ENCODE data around the gene LHFPL3. TPM values are rescaled to one million over a fixed set of nuclear protein-coding genes. Genes with fewer than 3 reads are reported as not detected.
A peak's percentile ranks its signal among the peaks of the same experiment; 100 is the strongest.

LHFPL3 gene
- total and polyA plus RNA-seq, 5 donors from 2014 or later: not detected

DNA sequence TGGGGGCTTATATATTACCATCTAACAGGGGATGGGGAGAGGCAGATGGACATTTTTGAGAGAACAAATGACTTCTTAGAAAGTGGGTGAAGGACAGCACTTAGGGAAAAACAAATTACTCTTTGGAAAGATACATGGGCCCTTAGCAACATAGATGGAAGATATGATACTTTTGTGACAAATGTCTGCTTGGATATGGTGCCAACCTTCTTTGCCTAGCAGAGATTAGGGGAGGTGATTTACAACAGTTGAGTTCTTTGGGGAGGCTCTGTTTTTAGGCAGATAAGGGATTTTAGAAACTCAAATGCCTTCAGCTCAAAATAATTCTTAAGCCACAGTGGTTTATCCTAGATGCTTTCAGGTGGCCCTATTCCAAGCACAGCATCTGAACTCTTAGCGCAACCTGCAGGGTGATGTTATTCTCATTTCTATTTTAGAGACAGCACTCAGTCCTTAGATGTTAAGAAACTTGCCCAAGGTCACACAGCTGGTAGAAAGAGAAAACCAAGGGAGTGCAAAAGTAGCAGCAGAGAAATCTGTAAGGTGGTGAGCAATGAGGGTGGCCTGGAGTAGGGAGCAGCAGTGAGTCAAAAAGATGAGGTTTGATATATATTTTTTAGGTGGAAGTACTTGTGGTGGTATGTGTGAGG lies 610.5 kb downstream of the LHFPL3 start:
- no peak for ATAC-seq (ENCODE audit: low read depth in 2 of 2)
- no peaks in the 10 kb centered on the region for H3K27me3 Mint-ChIP-seq
- Histone ChIP-seq H3K27me3 (ENCODE audit: control insufficient read depth, insufficient read depth, low read length) (no peaks in the 10 kb centered on the region), H3K4me3 (ENCODE audit: low read depth, low read length) (no peak overlapping the region), H3K9me3 (ENCODE audit: control insufficient read depth in 2 of 2, low read length in 2 of 2) (no peaks in the 10 kb centered on the region), H3K27ac (ENCODE audit: insufficient read depth, low read length, poor library complexity, severe bottlenecking) (no peak overlapping the region), H3K4me1 (ENCODE audit: control insufficient read depth, insufficient read depth, low read length, poor library complexity, severe bottlenecking) (peaks cover 24% of the 10 kb centered on the region), H3K36me3 (ENCODE audit: control insufficient read depth, insufficient read depth, low read length) (no peaks in the 10 kb centered on the region)
- H3K4me3 Mint-ChIP-seq: peak overlapping the region in 3 of 4 donors; percentile 10 to 54 (median 48)
- H3K4me1 Mint-ChIP-seq: peaks cover 6 to 35% (median 24%) of the 10 kb centered on the region in 4 donors
- peaks cover 0 to 3% (median 0%) of the 10 kb centered on the region in 7 donors for H3K9me3 Mint-ChIP-seq
- peak overlapping the region; percentile 1 to 60 (median 22) for H3K27ac Mint-ChIP-seq
- DNase-seq: no peak
- H3K36me3 Mint-ChIP-seq: no peaks in the 10 kb centered on the region

DNA sequence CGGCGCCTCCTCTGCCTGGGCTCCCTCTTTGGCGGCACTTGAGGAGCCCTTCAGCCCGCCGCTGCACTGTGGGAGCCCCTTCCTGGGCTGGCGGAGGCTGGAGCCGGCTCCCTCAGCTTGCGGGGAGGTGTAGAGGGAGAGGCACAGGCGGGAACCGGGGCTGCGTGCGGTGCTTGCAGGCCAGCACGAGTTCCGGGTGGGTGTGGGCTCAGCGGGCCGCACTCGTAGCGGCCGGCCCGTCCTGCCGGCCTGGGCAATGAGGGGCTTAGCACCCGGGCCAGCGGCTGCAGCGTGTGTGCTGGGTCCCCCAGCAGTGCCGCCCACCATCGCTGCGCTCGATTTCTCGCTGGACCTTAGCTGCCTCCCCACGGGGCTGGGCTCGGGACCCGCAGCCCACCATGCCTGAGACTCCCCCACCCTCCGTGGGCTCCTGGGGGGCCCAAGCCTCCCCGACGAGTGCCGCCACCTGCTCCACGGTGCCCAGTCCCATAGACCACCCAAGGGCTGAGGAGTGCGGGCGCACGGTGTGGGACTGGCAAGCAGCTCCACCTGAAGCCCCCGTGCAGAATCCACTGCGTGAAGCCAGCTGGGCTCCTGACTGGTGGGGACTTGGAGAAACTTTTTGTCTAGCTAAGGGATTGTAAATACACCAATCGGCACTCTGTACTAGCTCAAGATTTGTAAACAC lies 611.8 kb downstream of the LHFPL3 start:
- DNase-seq (no peak), ATAC-seq (ENCODE audit: low read depth in 2 of 2) (no peak)
- H3K27ac ChIP-seq (ENCODE audit: insufficient read depth, low read length, poor library complexity, severe bottlenecking): peak overlapping the region; percentile 99
- H3K36me3 ChIP-seq (ENCODE audit: control insufficient read depth, insufficient read depth, low read length): no peaks in the 10 kb centered on the region
- H3K27ac Mint-ChIP-seq: peak overlapping the region; percentile 95 to 100 (median 100)
- H3K4me3 Mint-ChIP-seq: peak overlapping the region in 3 of 4 donors; percentile 95 to 98 (median 97)
- no peaks in the 10 kb centered on the region for H3K27me3 ChIP-seq (ENCODE audit: control insufficient read depth, insufficient read depth, low read length)
- H3K4me3 ChIP-seq (ENCODE audit: low read depth, low read length): peak overlapping the region; percentile 85
- H3K27me3 Mint-ChIP-seq: peaks cover 7% of the 10 kb centered on the region
- H3K4me1 ChIP-seq (ENCODE audit: control insufficient read depth, insufficient read depth, low read length, poor library complexity, severe bottlenecking): peaks cover 37% of the 10 kb centered on the region
- H3K9me3 Mint-ChIP-seq: peaks cover 0 to 3% (median 0%) of the 10 kb centered on the region in 7 donors
- peaks cover 12 to 48% (median 32%) of the 10 kb centered on the region in 4 donors for H3K4me1 Mint-ChIP-seq
- no peaks in the 10 kb centered on the region for H3K36me3 Mint-ChIP-seq
- no peaks in the 10 kb centered on the region for H3K9me3 ChIP-seq (ENCODE audit: control insufficient read depth in 2 of 2, low read length in 2 of 2)

DNA sequence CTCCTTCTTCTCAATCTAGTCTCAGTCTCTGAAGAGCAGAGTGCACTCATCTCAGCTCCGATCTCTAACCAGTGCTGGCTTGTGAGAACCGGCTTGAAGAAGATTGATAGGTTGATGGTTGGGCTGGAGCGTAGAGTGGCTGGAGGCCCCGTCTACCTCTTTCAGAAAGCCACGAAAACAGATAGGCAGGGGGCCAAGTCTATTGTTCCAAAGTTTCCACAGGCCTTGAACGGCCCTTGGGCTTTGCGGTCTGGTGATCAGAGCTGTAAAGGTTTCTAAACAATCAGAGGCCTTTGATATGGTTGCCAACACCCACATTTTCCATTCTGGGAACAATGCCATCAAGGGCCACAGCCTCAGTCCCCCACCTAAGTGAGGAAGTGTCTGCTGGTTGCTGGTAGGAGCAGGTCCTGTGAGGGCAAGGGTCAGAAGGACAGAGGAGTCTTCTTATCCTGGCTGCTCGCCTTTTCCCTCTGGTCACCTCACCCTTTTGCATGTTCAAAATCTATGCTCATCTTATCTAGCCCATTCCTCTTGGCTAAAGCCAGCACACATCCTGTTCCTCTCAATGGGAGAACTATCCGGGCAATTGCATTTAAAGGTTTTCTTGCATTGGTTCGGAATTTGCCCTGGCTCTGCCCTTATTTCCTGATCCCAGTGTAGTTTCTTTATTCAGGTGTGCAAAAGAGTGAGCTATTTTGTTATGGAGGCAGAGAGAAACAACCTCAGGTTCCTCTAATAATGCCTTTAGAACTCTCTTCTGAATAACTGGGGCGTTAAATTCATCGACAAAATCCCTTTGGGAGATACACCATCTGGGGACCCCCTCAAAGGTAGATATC lies 615.3 kb downstream of the LHFPL3 start:
- H3K27me3 Mint-ChIP-seq: peaks cover 7% of the 10 kb centered on the region
- peak; percentile 65 to 80 (median 77) for DNase-seq
- H3K9me3 Mint-ChIP-seq: peaks cover 0 to 1% (median 0%) of the 10 kb centered on the region in 7 donors
- H3K36me3 Mint-ChIP-seq: no peaks in the 10 kb centered on the region
- peaks cover 51% of the 10 kb centered on the region for H3K4me1 ChIP-seq (ENCODE audit: control insufficient read depth, insufficient read depth, low read length, poor library complexity, severe bottlenecking)
- peaks cover 12 to 72% (median 41%) of the 10 kb centered on the region in 4 donors for H3K4me1 Mint-ChIP-seq
- ATAC-seq (ENCODE audit: low read depth in 2 of 2): peak; percentile 45 to 49
- H3K27ac ChIP-seq (ENCODE audit: insufficient read depth, low read length, poor library complexity, severe bottlenecking): peak overlapping the region; percentile 99
- H3K4me3 Mint-ChIP-seq: peak overlapping the region; percentile 93 to 98 (median 96)
- peak overlapping the region; percentile 94 to 100 (median 100) for H3K27ac Mint-ChIP-seq
- peak overlapping the region; percentile 85 for H3K4me3 ChIP-seq (ENCODE audit: low read depth, low read length)
- H3K36me3 ChIP-seq (ENCODE audit: control insufficient read depth, insufficient read depth, low read length): no peaks in the 10 kb centered on the region
- no peaks in the 10 kb centered on the region for H3K27me3 ChIP-seq (ENCODE audit: control insufficient read depth, insufficient read depth, low read length)
- H3K9me3 ChIP-seq (ENCODE audit: control insufficient read depth in 2 of 2, low read length in 2 of 2): no peaks in the 10 kb centered on the region

DNA sequence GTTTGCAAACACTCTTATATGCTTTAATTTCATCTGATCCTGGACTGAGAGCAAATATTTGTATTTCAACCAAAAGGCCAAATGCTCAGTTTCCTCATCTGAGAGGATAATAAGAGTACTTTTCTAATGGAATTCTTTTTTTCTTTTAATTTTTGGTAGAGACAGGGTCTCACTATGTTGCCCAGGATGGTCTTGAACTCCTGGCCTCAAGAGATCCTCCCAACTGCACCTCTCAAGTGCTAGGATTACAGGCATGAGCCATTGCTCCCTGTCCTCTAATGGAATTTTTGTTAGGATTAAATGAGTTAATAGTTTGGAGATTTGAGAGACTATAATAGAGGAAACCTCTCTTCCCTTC lies 617.2 kb downstream of the LHFPL3 start:
- peaks cover 51% of the 10 kb centered on the region for H3K4me1 ChIP-seq (ENCODE audit: control insufficient read depth, insufficient read depth, low read length, poor library complexity, severe bottlenecking)
- no peaks in the 10 kb centered on the region for H3K27me3 ChIP-seq (ENCODE audit: control insufficient read depth, insufficient read depth, low read length)
- H3K27ac ChIP-seq (ENCODE audit: insufficient read depth, low read length, poor library complexity, severe bottlenecking): peak overlapping the region; percentile 99
- Mint-ChIP-seq H3K27ac (peak overlapping the region; percentile 94 to 100 (median 100)), H3K4me1 (peaks cover 11 to 71% (median 42%) of the 10 kb centered on the region in 4 donors), H3K36me3 (no peaks in the 10 kb centered on the region), H3K9me3 (peaks cover 0 to 1% (median 0%) of the 10 kb centered on the region in 7 donors), H3K27me3 (peaks cover 7% of the 10 kb centered on the region), H3K4me3 (peak overlapping the region; percentile 93 to 98 (median 96))
- no peak for DNase-seq
- H3K9me3 ChIP-seq (ENCODE audit: control insufficient read depth in 2 of 2, low read length in 2 of 2): no peaks in the 10 kb centered on the region
- H3K36me3 ChIP-seq (ENCODE audit: control insufficient read depth, insufficient read depth, low read length): no peaks in the 10 kb centered on the region
- no peak for ATAC-seq (ENCODE audit: low read depth in 2 of 2)
- H3K4me3 ChIP-seq (ENCODE audit: low read depth, low read length): peak overlapping the region; percentile 80

DNA sequence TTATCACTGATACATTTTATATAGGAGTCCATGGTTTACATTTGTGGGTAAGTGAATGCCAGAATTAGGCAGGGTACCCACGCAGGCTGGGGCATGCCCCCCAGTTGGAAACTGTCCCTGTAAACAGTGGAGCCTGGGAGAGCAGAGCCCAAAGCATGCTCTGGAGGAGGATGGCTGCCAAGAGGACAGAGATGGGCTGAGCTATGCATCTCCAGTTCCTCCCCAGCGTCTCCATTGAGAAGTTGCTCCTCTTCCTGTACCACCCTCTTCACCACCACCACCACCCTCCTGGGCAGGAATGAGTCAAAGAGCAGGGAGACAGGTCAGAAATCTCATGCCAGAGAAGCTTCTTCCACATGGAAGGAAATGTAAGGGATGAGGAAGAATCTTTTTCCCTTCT lies 617.9 kb downstream of the LHFPL3 start:
- no peaks in the 10 kb centered on the region for H3K27me3 ChIP-seq (ENCODE audit: control insufficient read depth, insufficient read depth, low read length)
- H3K4me1 ChIP-seq (ENCODE audit: control insufficient read depth, insufficient read depth, low read length, poor library complexity, severe bottlenecking): peaks cover 51% of the 10 kb centered on the region
- no peaks in the 10 kb centered on the region for H3K9me3 ChIP-seq (ENCODE audit: control insufficient read depth in 2 of 2, low read length in 2 of 2)
- H3K27ac Mint-ChIP-seq: peak overlapping the region in 2 of 3 donors; percentile 100
- H3K27me3 Mint-ChIP-seq: peaks cover 7% of the 10 kb centered on the region
- DNase-seq: no peak
- peaks cover 0 to 1% (median 0%) of the 10 kb centered on the region in 7 donors for H3K9me3 Mint-ChIP-seq
- peaks cover 6 to 67% (median 40%) of the 10 kb centered on the region in 4 donors for H3K4me1 Mint-ChIP-seq
- H3K36me3 ChIP-seq (ENCODE audit: control insufficient read depth, insufficient read depth, low read length): no peaks in the 10 kb centered on the region
- no peaks in the 10 kb centered on the region for H3K36me3 Mint-ChIP-seq
- H3K27ac ChIP-seq (ENCODE audit: insufficient read depth, low read length, poor library complexity, severe bottlenecking): peak overlapping the region; percentile 99
- ATAC-seq (ENCODE audit: low read depth in 2 of 2): no peak
- H3K4me3 Mint-ChIP-seq: no peak overlapping the region
- H3K4me3 ChIP-seq (ENCODE audit: low read depth, low read length): no peak overlapping the region

DNA sequence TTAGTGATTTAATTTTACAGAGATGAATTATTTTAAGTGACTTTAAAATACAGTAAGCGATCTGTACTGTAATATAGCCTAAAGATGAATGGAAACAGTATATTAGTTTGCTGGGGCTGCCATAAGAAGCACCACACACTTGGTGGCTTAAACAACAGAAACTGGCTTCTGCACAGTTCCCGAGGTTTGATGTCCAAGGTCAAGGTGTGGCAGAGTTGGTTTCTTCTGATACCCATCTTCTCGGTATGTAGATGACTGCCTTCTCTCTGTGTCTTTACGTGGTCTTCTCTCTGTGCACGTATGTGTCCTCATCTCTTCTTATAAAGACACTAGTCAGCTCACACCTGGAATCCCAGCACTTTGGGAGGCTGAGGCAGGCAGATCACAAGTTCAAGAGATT lies 621.6 kb downstream of the LHFPL3 start:
- H3K4me1 ChIP-seq (ENCODE audit: control insufficient read depth, insufficient read depth, low read length, poor library complexity, severe bottlenecking): peaks cover 16% of the 10 kb centered on the region
- Mint-ChIP-seq H3K4me1 (peaks cover 0 to 40% (median 19%) of the 10 kb centered on the region in 4 donors), H3K9me3 (no peaks in the 10 kb centered on the region), H3K36me3 (peaks cover under 1% of the 10 kb centered on the region), H3K27ac (peak overlapping the region in 1 of 3 donors; percentile 68), H3K27me3 (peaks cover 1% of the 10 kb centered on the region), H3K4me3 (peak overlapping the region in 1 of 4 donors; percentile 73)
- H3K27ac ChIP-seq (ENCODE audit: insufficient read depth, low read length, poor library complexity, severe bottlenecking): no peak overlapping the region
- H3K36me3 ChIP-seq (ENCODE audit: control insufficient read depth, insufficient read depth, low read length): no peaks in the 10 kb centered on the region
- H3K9me3 ChIP-seq (ENCODE audit: control insufficient read depth in 2 of 2, low read length in 2 of 2): no peaks in the 10 kb centered on the region
- no peak overlapping the region for H3K4me3 ChIP-seq (ENCODE audit: low read depth, low read length)
- no peak for ATAC-seq (ENCODE audit: low read depth in 2 of 2)
- no peaks in the 10 kb centered on the region for H3K27me3 ChIP-seq (ENCODE audit: control insufficient read depth, insufficient read depth, low read length)
- DNase-seq: no peak

DNA sequence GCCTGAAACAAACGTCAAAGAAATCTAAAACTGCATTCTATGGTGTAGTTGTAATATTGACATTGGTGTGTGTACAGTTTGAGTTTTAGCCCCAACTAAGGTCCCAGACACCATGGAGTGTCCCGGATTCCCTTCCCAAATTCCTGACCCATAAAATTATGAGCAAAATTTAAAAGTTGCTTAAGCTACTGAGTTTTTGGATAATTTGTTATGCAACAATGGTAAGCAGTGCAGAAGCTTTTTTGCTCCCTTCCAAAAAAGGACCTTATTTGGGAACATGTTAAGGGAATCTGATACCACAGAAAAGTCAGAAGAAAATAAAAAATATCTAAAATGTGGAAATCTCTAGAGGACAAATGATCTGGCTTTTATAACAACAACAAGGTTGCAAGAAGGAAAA lies 622.4 kb downstream of the LHFPL3 start:
- Histone ChIP-seq H3K36me3 (ENCODE audit: control insufficient read depth, insufficient read depth, low read length) (no peaks in the 10 kb centered on the region), H3K27ac (ENCODE audit: insufficient read depth, low read length, poor library complexity, severe bottlenecking) (no peak overlapping the region), H3K27me3 (ENCODE audit: control insufficient read depth, insufficient read depth, low read length) (no peaks in the 10 kb centered on the region), H3K4me1 (ENCODE audit: control insufficient read depth, insufficient read depth, low read length, poor library complexity, severe bottlenecking) (peaks cover 10% of the 10 kb centered on the region), H3K9me3 (ENCODE audit: control insufficient read depth in 2 of 2, low read length in 2 of 2) (no peaks in the 10 kb centered on the region), H3K4me3 (ENCODE audit: low read depth, low read length) (no peak overlapping the region)
- H3K9me3 Mint-ChIP-seq: no peaks in the 10 kb centered on the region
- no peak overlapping the region for H3K27ac Mint-ChIP-seq
- H3K36me3 Mint-ChIP-seq: peaks cover 4% of the 10 kb centered on the region
- H3K4me3 Mint-ChIP-seq: no peak overlapping the region
- H3K4me1 Mint-ChIP-seq: peaks cover 0 to 36% (median 16%) of the 10 kb centered on the region in 4 donors
- no peak for ATAC-seq (ENCODE audit: low read depth in 2 of 2)
- H3K27me3 Mint-ChIP-seq: no peaks in the 10 kb centered on the region
- DNase-seq: no peak

Measured in CD4-positive, CD25-positive, alpha-beta regulatory T cell (primary cell).